Thyroid gland (tissue), 4 donors: ENCODE results near the gene APBA1. TPM values are rescaled to one million over a fixed set of nuclear protein-coding genes. Genes with fewer than 3 reads are reported as not detected.
A peak's percentile ranks its signal among the peaks of the same experiment; 100 is the strongest.

Experiments used
- DNase-seq, 2 donors: peaks; one replicate each; pipeline ENCODE4 v3.0.0-alpha.2; 2019
- H3K27ac ChIP-seq, 3 donors: fragments of 200-600 bp; sonication (generic); 1 replicate in 2 of 3; 2 replicates in 1 of 3; pipeline ENCODE4 v1.5.1; 2016 to 2019; ENCODE audit warnings: mild to moderate bottlenecking in 1 of 3, moderate library complexity in 1 of 3
- H3K27me3 ChIP-seq: fragments of 200-600 bp; sonication (generic); one replicate; pipeline ENCODE4 v1.5.1; 2019
- H3K36me3 ChIP-seq, 2 donors: fragments of 200-600 bp; sonication (generic); one replicate each; pipeline ENCODE4 v1.5.1; 2016 to 2019
- H3K4me1 ChIP-seq, 2 donors: fragments of 200-600 bp; sonication (generic); one replicate each; pipeline ENCODE4 v1.5.1; 2017 to 2019
- H3K4me3 ChIP-seq, 3 donors: fragments of 200-600 bp; sonication (generic); replicated peaks in 1 of 3; 1 replicate in 2 of 3; 2 replicates in 1 of 3; pipeline ENCODE4 v1.5.1; 2016; ENCODE audit warnings: mild to moderate bottlenecking in 1 of 3
- H3K9me3 ChIP-seq: fragments of 200-600 bp; sonication (generic); one replicate; pipeline ENCODE4 v1.5.1; 2017
- CTCF ChIP-seq, 6 experiments: fragments of 200-600 bp in 3 of 6; fragments of 450-650 bp in 3 of 6; sonication (generic) in 3 of 6; IDR thresholded peaks; one replicate each; pipeline ENCODE4 v1.5.1; 2016 to 2019; ENCODE audit warnings: antibody characterized with exemption in 6 of 6, mild to moderate bottlenecking in 2 of 6, inconsistent platforms in 1 of 6, moderate library complexity in 1 of 6
- POLR2A ChIP-seq, 2 donors: fragments of 450-650 bp; IDR thresholded peaks; one replicate each; pipeline ENCODE4 v1.6.1; 2017; ENCODE audit warnings: antibody characterized with exemption in 2 of 2, mild to moderate bottlenecking in 2 of 2, moderate library complexity in 1 of 2
- WGBS, 2 donors: methylation state at CpG; one replicate each; pipeline ENCODE4 v1.1.5; 2017; 5-methylcytosine and 5-hydroxymethylcytosine counted together
- intact Hi-C: fragments of 100-400 bp; cut with DNase I; formaldehyde crosslinking; loops from one replicate; pipeline ENCODE4 v1.15.1; 2023
- total RNA-seq, 4 donors: library from RNA; depleted of rRNA; stranded (reverse); fragments of >200 nt; gene quantifications; one replicate each; pipeline ENCODE4 v1.2.3, GENCODE V29; 2016

The APBA1 gene
- total RNA-seq, 4 donors from 2014 or later, result 2.8 to 11.2 (median 3.8) TPM

- DNase-seq, result no peak
- Histone ChIP-seq H3K9me3 (no peaks in the 10 kb centered on the region), H3K27me3 (no peaks in the 10 kb centered on the region), H3K27ac (no peak overlapping the region), H3K4me1 (peaks cover 0 to 4% of the 10 kb centered on the region in 2 donors), H3K4me3 (no peak overlapping the region), H3K36me3 (no peaks in the 10 kb centered on the region)
- TF ChIP-seq CTCF (IDR thresholded peaks at IDR 0.05) (no peak), POLR2A (IDR thresholded peaks at IDR 0.05) (no peak)
- intact Hi-C loops, result no loop called here
- 38 to 42% methylated on average over 3 of the region's 3 CpGs for WGBS, 2 donors
Observed at GRCh38 chr9:69674716-69675438, 2.7 kb upstream of the APBA1 start.

- Histone ChIP-seq H3K27me3 (no peaks in the 10 kb centered on the region), H3K9me3 (no peaks in the 10 kb centered on the region), H3K27ac (no peak overlapping the region), H3K4me1 (peaks cover 0 to 4% of the 10 kb centered on the region in 2 donors), H3K36me3 (no peaks in the 10 kb centered on the region), H3K4me3 (no peak overlapping the region)
- intact Hi-C loops, result no loop called here
- TF ChIP-seq CTCF (IDR thresholded peaks at IDR 0.05), result no peak
- TF ChIP-seq POLR2A (IDR thresholded peaks at IDR 0.05), result no peak
- WGBS, 2 donors, result 78% methylated on average over 11 of the region's 11 CpGs
- DNase-seq, result no peak
Observed at GRCh38 chr9:69674112-69674685, 2.0 kb upstream of the APBA1 start.

GRCh38 chr9:69673311-69673640 lies 1.1 kb upstream of the APBA1 start:
- WGBS, 2 donors, result 49 to 54% methylated on average over 6 of the region's 6 CpGs
- H3K27ac ChIP-seq, result peak overlapping the region in 1 of 3 donors; percentile 29
- H3K27me3 ChIP-seq, result no peaks in the 10 kb centered on the region
- H3K4me3 ChIP-seq, result peak overlapping the region in 1 of 3 donors; percentile 55
- no peak for TF ChIP-seq CTCF (IDR thresholded peaks at IDR 0.05)
- no peak for TF ChIP-seq POLR2A (IDR thresholded peaks at IDR 0.05)
- peaks cover 0 to 4% of the 10 kb centered on the region in 2 donors for H3K4me1 ChIP-seq
- no peaks in the 10 kb centered on the region for H3K36me3 ChIP-seq
- DNase-seq, result no peak
- no peaks in the 10 kb centered on the region for H3K9me3 ChIP-seq
- intact Hi-C loops, result no loop called here

- TF ChIP-seq POLR2A (IDR thresholded peaks at IDR 0.05), result no peak
- peak in 5 of 6 experiments; percentile 70 to 94 (median 76) for TF ChIP-seq CTCF (IDR thresholded peaks at IDR 0.05)
- DNase-seq, result peak; percentile 81 to 87
- Histone ChIP-seq H3K36me3 (no peaks in the 10 kb centered on the region), H3K4me1 (peaks cover 0 to 4% of the 10 kb centered on the region in 2 donors), H3K4me3 (peak overlapping the region in 2 of 3 donors; percentile 11 to 55), H3K27ac (peak overlapping the region in 2 of 3 donors; percentile 29 to 56), H3K9me3 (no peaks in the 10 kb centered on the region), H3K27me3 (no peaks in the 10 kb centered on the region)
- intact Hi-C loops, result no loop called here
- WGBS, 2 donors, result 0% methylated on average over 46 of the region's 60 CpGs; no CpG with 5 or more reads in 1 of the 2 donors
Observed at GRCh38 chr9:69672596-69673310, 582 bp upstream of the APBA1 start.
